Astrocyte (in vitro differentiated cells and primary cell): ENCODE results near the gene GTPBP6. TPM values are rescaled to one million over a fixed set of nuclear protein-coding genes. Genes with fewer than 3 reads are reported as not detected.

Experiments
- DNase-seq: peaks from one replicate; pipeline ENCODE4 v3.0.0-alpha.2; 2010; ENCODE audit warnings: low read depth
- FAIRE-seq: peaks from 2 replicates; lab custom pipeline; 2011; peaks lifted over from hg19 to GRCh38; lab: Jason Lieb, UNC
- H2AFZ ChIP-seq: 2 replicates; pipeline ENCODE4 v1.6.0; 2012; ENCODE audit warnings: low read depth, low read length, inconsistent platforms
- H3K27ac ChIP-seq: 2 replicates; pipeline ENCODE4 v1.5.1; 2011; ENCODE audit warnings: low read depth, low read length, inconsistent platforms
- H3K27me3 ChIP-seq: 2 replicates; pipeline ENCODE4 v1.6.0; 2011; ENCODE audit warnings: low read length, inconsistent platforms; ENCODE audit not compliant: insufficient read depth
- H3K36me3 ChIP-seq: 2 replicates; pipeline ENCODE4 v1.5.1; 2011; ENCODE audit warnings: low read length, inconsistent platforms; ENCODE audit not compliant: insufficient read depth
- H3K4me1 ChIP-seq: 2 replicates; pipeline ENCODE4 v1.5.1; 2011; ENCODE audit warnings: low read length, inconsistent platforms; ENCODE audit not compliant: insufficient read depth
- H3K4me2 ChIP-seq: 2 replicates; pipeline ENCODE4 v1.6.0; 2012; ENCODE audit warnings: low read length, inconsistent platforms
- H3K4me3 ChIP-seq: 2 replicates; pipeline ENCODE4 v1.5.1; 2011; ENCODE audit warnings: low read depth, mild to moderate bottlenecking, low read length, inconsistent platforms; ENCODE audit not compliant: insufficient read depth
- H3K79me2 ChIP-seq: 2 replicates; pipeline ENCODE4 v1.6.0; 2012; ENCODE audit warnings: mild to moderate bottlenecking, low read length, inconsistent platforms; ENCODE audit not compliant: insufficient read depth
- H3K9ac ChIP-seq: 2 replicates; pipeline ENCODE4 v1.6.0; 2012; ENCODE audit warnings: mild to moderate bottlenecking, low read length, inconsistent platforms
- H3K9me3 ChIP-seq: 2 replicates; pipeline ENCODE4 v1.5.1; 2012; ENCODE audit warnings: low read depth, mild to moderate bottlenecking, low read length, inconsistent platforms; ENCODE audit not compliant: insufficient read depth
- H4K20me1 ChIP-seq: 2 replicates; pipeline ENCODE4 v1.6.0; 2012; ENCODE audit warnings: low read length, inconsistent platforms; ENCODE audit not compliant: insufficient read depth
- H3K27ac Mint-ChIP-seq: one replicate; pipeline ENCODE4 v1.8.0; 2021; ENCODE audit warnings: mild to moderate bottlenecking, mixed read lengths; ENCODE audit not compliant: unreplicated experiment
- H3K27me3 Mint-ChIP-seq: one replicate; pipeline ENCODE4 v1.8.0; 2021; ENCODE audit warnings: low read depth, mixed read lengths; ENCODE audit not compliant: unreplicated experiment
- H3K36me3 Mint-ChIP-seq: one replicate; pipeline ENCODE4 v1.8.0; 2021; ENCODE audit warnings: low read depth, mixed read lengths; ENCODE audit not compliant: unreplicated experiment
- H3K4me1 Mint-ChIP-seq: one replicate; pipeline ENCODE4 v1.8.0; 2021; ENCODE audit warnings: low read depth, mixed read lengths; ENCODE audit not compliant: unreplicated experiment
- H3K4me3 Mint-ChIP-seq: one replicate; pipeline ENCODE4 v1.8.0; 2021; ENCODE audit warnings: mild to moderate bottlenecking, moderate library complexity, mixed read lengths; ENCODE audit not compliant: unreplicated experiment
- H3K9me3 Mint-ChIP-seq: one replicate; pipeline ENCODE4 v1.8.0; 2021; ENCODE audit warnings: mild to moderate bottlenecking, mixed read lengths; ENCODE audit not compliant: unreplicated experiment
- CTCF ChIP-seq: IDR thresholded peaks from 2 replicates; pipeline ENCODE4 v1.5.1; 2011; ENCODE audit warnings: low read depth, mild to moderate bottlenecking, inconsistent platforms, low read length, moderate library complexity; ENCODE audit not compliant: insufficient read depth
- EZH2 ChIP-seq: IDR thresholded peaks from 2 replicates; pipeline ENCODE4 v1.6.1; 2012; ENCODE audit warnings: mild to moderate bottlenecking, low read length, inconsistent platforms; ENCODE audit not compliant: insufficient read depth
- total RNA-seq: library from RNA; stranded (reverse); gene quantifications from 2 replicates; pipeline ENCODE4 v1.2.1, GENCODE V29; 2021

Gene GTPBP6
- total RNA-seq, 1 donor from 2014 or later, result 30.5 TPM

- DNase-seq, result no peak
- Mint-ChIP-seq H3K27me3 (no peaks in the 10 kb centered on the region), H3K4me1 (peaks cover 2% of the 10 kb centered on the region), H3K4me3 (peak overlapping the region; percentile 92), H3K9me3 (no peaks in the 10 kb centered on the region), H3K36me3 (peaks cover 9% of the 10 kb centered on the region), H3K27ac (peak overlapping the region; percentile 97)
- Histone ChIP-seq H3K4me3 (peak overlapping the region; percentile 73), H3K27me3 (no peaks in the 10 kb centered on the region), H2AFZ (peak overlapping the region; percentile 24), H3K9ac (peak overlapping the region; percentile 95), H3K4me2 (peak overlapping the region; percentile 87), H3K27ac (no peak overlapping the region), H3K36me3 (peaks cover 3% of the 10 kb centered on the region), H3K4me1 (peaks cover 7% of the 10 kb centered on the region), H3K79me2 (peaks cover 31% of the 10 kb centered on the region), H4K20me1 (peaks cover 23% of the 10 kb centered on the region), H3K9me3 (no peaks in the 10 kb centered on the region)
- no peak for TF ChIP-seq CTCF
- no peak for TF ChIP-seq EZH2
- no peak for FAIRE-seq
Observed at GRCh38 chrX:317424-318067, 1.1 kb downstream of the GTPBP6 start.

- FAIRE-seq (no peak), DNase-seq (no peak)
- Histone ChIP-seq H3K9ac (no peak overlapping the region), H3K27ac (no peak overlapping the region), H3K4me3 (no peak overlapping the region), H3K4me1 (peaks cover 7% of the 10 kb centered on the region), H3K4me2 (peak overlapping the region; percentile 26), H2AFZ (no peak overlapping the region), H3K36me3 (peaks cover 3% of the 10 kb centered on the region), H3K79me2 (peaks cover 31% of the 10 kb centered on the region), H3K9me3 (no peaks in the 10 kb centered on the region), H4K20me1 (peaks cover 29% of the 10 kb centered on the region), H3K27me3 (no peaks in the 10 kb centered on the region)
- Mint-ChIP-seq H3K36me3 (peaks cover 12% of the 10 kb centered on the region), H3K9me3 (no peaks in the 10 kb centered on the region), H3K4me3 (no peak overlapping the region), H3K27me3 (no peaks in the 10 kb centered on the region), H3K4me1 (peaks cover 2% of the 10 kb centered on the region), H3K27ac (no peak overlapping the region)
- TF ChIP-seq CTCF (no peak), EZH2 (no peak)
Observed at GRCh38 chrX:316351-317325, 2.0 kb downstream of the GTPBP6 start.
